ENCODE measurements around the gene EGFL7. TPM values are rescaled to one million over a fixed set of nuclear protein-coding genes. Genes with fewer than 3 reads are reported as not detected.

EGFL7 gene
- total and polyA plus RNA-seq, 10 of the 15 experiments (the other 5 are each of a cell fraction or from before 2014, with no cell fraction given), result 0.06 to 0.46 (median 0.19) TPM; not detected in 5

DNA sequence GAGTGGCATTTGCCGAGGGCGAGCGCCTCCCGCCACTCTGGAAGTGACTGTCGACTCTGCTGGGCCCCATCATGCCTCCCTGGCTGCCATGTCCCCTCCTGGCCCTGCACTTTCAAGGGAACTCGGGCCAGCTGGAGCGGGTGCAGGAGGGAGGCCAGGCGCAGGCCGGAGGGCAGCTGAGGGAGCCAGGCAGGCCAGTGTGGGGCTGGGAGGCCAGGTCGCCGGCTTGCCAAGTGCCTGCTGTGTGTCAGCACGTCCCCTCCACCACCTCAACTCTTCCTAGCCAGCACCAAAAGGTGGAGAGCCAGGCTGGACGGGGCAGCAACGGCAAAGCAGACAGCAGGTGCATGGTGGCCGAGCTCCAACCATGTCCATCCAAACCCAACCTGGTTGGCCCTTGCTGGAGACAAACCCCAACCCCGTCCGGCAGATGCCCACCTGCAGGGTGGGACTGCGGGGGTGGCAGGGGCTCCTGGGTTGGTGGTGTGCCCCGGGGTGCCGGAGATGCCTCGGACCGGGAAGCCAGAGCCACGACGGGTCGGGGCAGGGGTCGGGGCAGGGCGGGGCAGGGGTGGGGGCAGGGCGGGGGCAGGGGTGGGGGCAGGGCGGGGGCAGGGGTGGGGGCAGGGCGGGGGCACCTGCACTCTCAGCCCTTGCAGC lies 36.5 kb upstream of the EGFL7 start (continued):
- TF ChIP-seq ZNF687 (IDR thresholded peaks at IDR 0.05) (no peak), RCOR1 (conservative IDR thresholded peaks at IDR 0.05; ENCODE audit: low read depth, low read length) (no peak), REST (IDR thresholded peaks at IDR 0.05; ENCODE audit: low read depth, low read length) (no peak), USF1 (IDR thresholded peaks at IDR 0.05; ENCODE audit: borderline replicate concordance, extremely low read length, insufficient read depth, low read depth, low read length) (no peak), RFX5 (IDR thresholded peaks at IDR 0.05; ENCODE audit: low read depth, low read length) (no peak), POU2F2 (IDR thresholded peaks at IDR 0.05; ENCODE audit: borderline replicate concordance, low read depth, low read length) (no peak), IRF4 (IDR thresholded peaks at IDR 0.05; ENCODE audit: low read depth, low read length) (no peak), IKZF1 (conservative IDR thresholded peaks at IDR 0.05) (no peak)
- TF ChIP-seq, protein P1, sequence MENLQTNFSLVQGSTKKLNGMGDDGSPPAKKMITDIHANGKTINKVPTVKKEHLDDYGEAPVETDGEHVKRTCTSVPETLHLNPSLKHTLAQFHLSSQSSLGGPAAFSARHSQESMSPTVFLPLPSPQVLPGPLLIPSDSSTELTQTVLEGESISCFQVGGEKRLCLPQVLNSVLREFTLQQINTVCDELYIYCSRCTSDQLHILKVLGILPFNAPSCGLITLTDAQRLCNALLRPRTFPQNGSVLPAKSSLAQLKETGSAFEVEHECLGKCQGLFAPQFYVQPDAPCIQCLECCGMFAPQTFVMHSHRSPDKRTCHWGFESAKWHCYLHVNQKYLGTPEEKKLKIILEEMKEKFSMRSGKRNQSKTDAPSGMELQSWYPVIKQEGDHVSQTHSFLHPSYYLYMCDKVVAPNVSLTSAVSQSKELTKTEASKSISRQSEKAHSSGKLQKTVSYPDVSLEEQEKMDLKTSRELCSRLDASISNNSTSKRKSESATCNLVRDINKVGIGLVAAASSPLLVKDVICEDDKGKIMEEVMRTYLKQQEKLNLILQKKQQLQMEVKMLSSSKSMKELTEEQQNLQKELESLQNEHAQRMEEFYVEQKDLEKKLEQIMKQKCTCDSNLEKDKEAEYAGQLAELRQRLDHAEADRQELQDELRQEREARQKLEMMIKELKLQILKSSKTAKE (IDR thresholded peaks at IDR 0.05; ENCODE audit: low read depth, poor library complexity, severe bottlenecking), result no peak

Measured in GM12878 (cell line).